IMR-90 (cell line): ENCODE data around the gene CADM2. TPM values are rescaled to one million over a fixed set of nuclear protein-coding genes. Genes with fewer than 3 reads are reported as not detected.

Experiments
- ATAC-seq: fragments of 200-7000 bp; cut with Tn5 transposase; 2 replicates; pipeline ENCODE4 v1.9.1; 2020; ENCODE audit warnings: low read depth, mild to moderate bottlenecking, moderate library complexity
- BruUV-seq: library from RNA; stranded (reverse); fragments of 400-500 nt; replicated peaks from 2 replicates; lab custom pipeline; 2021; lab: Mats Ljungman, UMichigan
- CTCF ChIA-PET: fragments of 300-600 bp; formaldehyde crosslinking; extraction: SDS; loops from one replicate; lab custom pipeline; 2021; ENCODE audit warnings: antibody characterized with exemption; lab: Yijun Ruan, JAX
- POLR2A ChIA-PET: fragments of 300-600 bp; sonication (Branson Sonifier 250); formaldehyde crosslinking; loops from one replicate; lab custom pipeline; 2022; ENCODE audit warnings: antibody characterized with exemption; ENCODE audit not compliant: unreplicated experiment; lab: Charles Lee
- DNase-seq: peaks from one replicate; pipeline ENCODE4 v3.0.0; 2013
- H2AFZ ChIP-seq: replicated peaks from 2 replicates; pipeline ENCODE3; 2013; ENCODE audit warnings: low read length, mild to moderate bottlenecking; ENCODE audit not compliant: poor library complexity
- H2AK5ac ChIP-seq: 2 replicates; pipeline ENCODE4 v1.6.1; 2013; ENCODE audit warnings: low read depth, low read length, inconsistent platforms
- H2AK9ac ChIP-seq: replicated peaks from 2 replicates; pipeline ENCODE3; 2013; ENCODE audit warnings: mild to moderate bottlenecking, low read depth, low read length, moderate library complexity; ENCODE audit not compliant: poor library complexity
- H2BK120ac ChIP-seq: 2 replicates; pipeline ENCODE4 v1.6.1; 2013; ENCODE audit warnings: low read depth, low read length, inconsistent platforms
- H2BK15ac ChIP-seq: 3 replicates; pipeline ENCODE4 v1.6.1; 2013; ENCODE audit warnings: low read depth, low read length, inconsistent platforms
- H2BK20ac ChIP-seq: 2 replicates; pipeline ENCODE4 v1.6.1; 2013; ENCODE audit warnings: low read depth, mild to moderate bottlenecking, inconsistent platforms, low read length, moderate library complexity
- H2BK5ac ChIP-seq: 2 replicates; pipeline ENCODE4 v1.6.1; 2013; ENCODE audit warnings: mild to moderate bottlenecking, low read depth, low read length, inconsistent platforms; ENCODE audit not compliant: poor library complexity, severe bottlenecking
- H3K14ac ChIP-seq: replicated peaks from 2 replicates; pipeline ENCODE4 v1.6.1; 2013; ENCODE audit warnings: low read depth, low read length, inconsistent platforms
- H3K18ac ChIP-seq: 2 replicates; pipeline ENCODE4 v1.6.1; 2013; ENCODE audit warnings: low read depth, low read length, control low read depth
- H3K23ac ChIP-seq: 2 replicates; pipeline ENCODE4 v1.6.1; 2013; ENCODE audit warnings: low read depth, low read length, inconsistent platforms
- H3K27ac ChIP-seq: 2 replicates; pipeline ENCODE4 v1.5.1; 2013; ENCODE audit warnings: mild to moderate bottlenecking, control low read depth, low read length; ENCODE audit not compliant: insufficient read depth
- H3K27me3 ChIP-seq: 2 replicates; pipeline ENCODE4 v1.6.1; 2013; ENCODE audit warnings: low read length; ENCODE audit not compliant: control insufficient read depth, insufficient read depth
- H3K36me3 ChIP-seq: 2 replicates; pipeline ENCODE4 v1.6.1; 2013; ENCODE audit warnings: low read length, mixed read lengths; ENCODE audit not compliant: control insufficient read depth, insufficient read depth
- H3K4ac ChIP-seq: 2 replicates; pipeline ENCODE4 v1.6.1; 2013; ENCODE audit warnings: low read depth, low read length, inconsistent platforms
- H3K4me1 ChIP-seq: 2 replicates; pipeline ENCODE4 v1.6.1; 2013; ENCODE audit warnings: low read length, mixed read lengths; ENCODE audit not compliant: control insufficient read depth, insufficient read depth
- H3K4me2 ChIP-seq: 2 replicates; pipeline ENCODE4 v1.6.1; 2013; ENCODE audit warnings: low read depth, mild to moderate bottlenecking, control low read depth, low read length, moderate library complexity
- H3K4me3 ChIP-seq: 2 replicates; pipeline ENCODE4 v1.5.1; 2013; ENCODE audit warnings: low read depth, mild to moderate bottlenecking, control low read depth, low read length, moderate library complexity; ENCODE audit not compliant: insufficient read depth
- H3K56ac ChIP-seq: 2 replicates; pipeline ENCODE4 v1.6.1; 2013; ENCODE audit warnings: low read length, inconsistent platforms; ENCODE audit not compliant: insufficient read depth; ENCODE audit errors: extremely low read depth
- H3K79me1 ChIP-seq, 2 experiments: 2 replicates each; pipeline ENCODE4 v1.6.1; 2013; ENCODE audit warnings: low read length in 2 of 2, inconsistent platforms in 1 of 2, low read depth in 1 of 2
- H3K9ac ChIP-seq: 2 replicates; pipeline ENCODE4 v1.6.1; 2013; ENCODE audit warnings: low read depth, low read length, control low read depth
- H3K9me1 ChIP-seq: 2 replicates; pipeline ENCODE4 v1.6.1; 2013; ENCODE audit warnings: low read length, inconsistent platforms; ENCODE audit not compliant: insufficient read depth
- H3K9me3 ChIP-seq: 2 replicates; pipeline ENCODE4 v1.6.1; 2013; ENCODE audit warnings: low read length; ENCODE audit not compliant: control insufficient read depth, insufficient read depth
- H4K20me1 ChIP-seq: 2 replicates; pipeline ENCODE4 v1.6.1; 2013; ENCODE audit warnings: low read length, inconsistent platforms; ENCODE audit not compliant: insufficient read depth
- H4K5ac ChIP-seq: 2 replicates; pipeline ENCODE4 v1.6.1; 2013; ENCODE audit warnings: mild to moderate bottlenecking, low read depth, low read length, control low read depth
- H4K8ac ChIP-seq, 2 experiments: 2 replicates each; pipeline ENCODE4 v1.6.1; 2013; ENCODE audit warnings: low read depth in 2 of 2, low read length in 2 of 2, control low read depth in 1 of 2, inconsistent platforms in 1 of 2
- H4K91ac ChIP-seq: 2 replicates; pipeline ENCODE4 v1.6.1; 2013; ENCODE audit warnings: low read depth, low read length, inconsistent platforms; ENCODE audit not compliant: insufficient read depth
- BHLHE40 ChIP-seq: fragments of 150-350 bp; IDR thresholded peaks from 2 replicates; pipeline ENCODE4 v1.6.1; 2016; ENCODE audit warnings: mild to moderate bottlenecking, low read depth, low read length
- CEBPB ChIP-seq: IDR thresholded peaks from 2 replicates; pipeline ENCODE4 v1.6.1; 2012; ENCODE audit warnings: low read depth, low read length, improper control_type of control experiment
- CHD1 ChIP-seq: IDR thresholded peaks from 2 replicates; pipeline ENCODE4 v1.6.1; 2012; ENCODE audit warnings: low read depth, low read length, improper control_type of control experiment
- ELK1 ChIP-seq: fragments of 150-350 bp; IDR thresholded peaks from 2 replicates; pipeline ENCODE4 v1.6.1; 2016; ENCODE audit warnings: low read depth, mild to moderate bottlenecking, low read length, moderate library complexity, borderline replicate concordance
- FOS ChIP-seq: fragments of 150-350 bp; IDR thresholded peaks from 2 replicates; pipeline ENCODE4 v1.6.1; 2016; ENCODE audit warnings: low read depth, low read length
- NFE2L2 ChIP-seq: fragments of 150-350 bp; IDR thresholded peaks from 2 replicates; pipeline ENCODE4 v1.6.1; 2016; ENCODE audit warnings: low read depth, mild to moderate bottlenecking, low read length
- POLR2A ChIP-seq: IDR thresholded peaks from 2 replicates; pipeline ENCODE4 v1.6.1; 2012; ENCODE audit warnings: mild to moderate bottlenecking, low read depth, low read length
- RAD21 ChIP-seq: IDR thresholded peaks from 2 replicates; pipeline ENCODE4 v1.6.1; 2012; ENCODE audit warnings: low read length, improper control_type of control experiment
- RFX5 ChIP-seq: IDR thresholded peaks from 2 replicates; pipeline ENCODE4 v1.8.0; 2012; ENCODE audit warnings: low read depth, mild to moderate bottlenecking, low read length, moderate library complexity
- SMC3 ChIP-seq: fragments of 150-350 bp; IDR thresholded peaks from 2 replicates; pipeline ENCODE4 v1.6.1; 2016; ENCODE audit warnings: low read depth, mild to moderate bottlenecking, antibody characterized with exemption, low read length, moderate library complexity
- WGBS, 2 experiments: methylation state at CpG; one replicate each; pipeline versions ENCODE4 v1.1.5 to v1.1.7; 2013; ENCODE audit warnings: missing lambda C conversion rate in 2 of 2; ENCODE audit not compliant: insufficient read length in 1 of 2; ENCODE audit errors: extremely low coverage in 2 of 2; 5-methylcytosine and 5-hydroxymethylcytosine counted together
- dilution Hi-C: fragments of 300-500 bp; cut with HindIII; formaldehyde crosslinking; loops from one replicate; pipeline ENCODE4 v1.14.3; 2018; ENCODE audit warnings: low sequenced_read_pairs; ENCODE audit not compliant: unreplicated experiment
- in situ Hi-C: fragments of 300-500 bp; cut with MboI; formaldehyde crosslinking; loops from 3 replicates; pipeline ENCODE4 v1.14.3; 2019; ENCODE audit warnings: low sequenced_read_pairs, inconsistent platforms, mixed read lengths
- intact Hi-C: fragments of 100-400 bp; cut with micrococcal nuclease; formaldehyde crosslinking; loops from 2 replicates; pipeline ENCODE4 v1.10.0; 2022
- polyA plus RNA-seq, 3 experiments: library from polyadenylated mRNA; depleted of rRNA; stranded (reverse); fragments of >200 nt; gene quantifications; 2 replicates each; pipeline ENCODE4 v1.2.3, GENCODE V29; 2012; ENCODE audit warnings: low replicate concordance in 1 of 3
- total RNA-seq: library from RNA; depleted of rRNA; stranded (reverse); fragments of >200 nt; gene quantifications from 2 replicates; pipeline ENCODE4 v1.2.3, GENCODE V29; 2012

Gene CADM2
- total and polyA plus RNA-seq, 2 of the 4 experiments (the other 2 are of a cell fraction), result not detected

- no peak overlapping the region for H2BK120ac ChIP-seq
- no peak overlapping the region for H3K4me2 ChIP-seq
- no peaks in the 10 kb centered on the region for H3K4me1 ChIP-seq
- no TSS peak for BruUV-seq
- ATAC-seq, result no peak
- no peak overlapping the region for H3K14ac ChIP-seq
- no peak overlapping the region for H3K27ac ChIP-seq
- H3K23ac ChIP-seq, result no peak overlapping the region
- no peak overlapping the region for H3K4me3 ChIP-seq
- H4K5ac ChIP-seq, result no peak overlapping the region
- no peaks in the 10 kb centered on the region for H3K9me1 ChIP-seq
- H3K27me3 ChIP-seq, result no peaks in the 10 kb centered on the region
- DNase-seq, result no peak
- H3K4ac ChIP-seq, result no peak overlapping the region
- intact Hi-C loops, result no loop called here
- in situ Hi-C loops, result no loop called here
- no peak overlapping the region for H2BK5ac ChIP-seq
- no peak overlapping the region for H2AFZ ChIP-seq
- H3K9ac ChIP-seq, result no peak overlapping the region
- no peaks in the 10 kb centered on the region for H3K79me1 ChIP-seq
- H3K18ac ChIP-seq, result no peak overlapping the region
- dilution Hi-C loops, result no loop called here
- no peak overlapping the region for H2BK20ac ChIP-seq
- no peak overlapping the region for H2AK5ac ChIP-seq
- CTCF ChIA-PET, result no interaction called here
- no peak for TF ChIP-seq CEBPB
- no peak for TF ChIP-seq RAD21
- no peak for TF ChIP-seq NFE2L2
- TF ChIP-seq POLR2A, result no peak
- TF ChIP-seq RFX5, result no peak
- no peak for TF ChIP-seq CHD1
- TF ChIP-seq BHLHE40, result no peak
- TF ChIP-seq SMC3, result no peak
- TF ChIP-seq ELK1, result no peak
- no peak for TF ChIP-seq FOS
- no peaks in the 10 kb centered on the region for H3K9me3 ChIP-seq
- H4K8ac ChIP-seq, result no peak overlapping the region
- no peak overlapping the region for H2BK15ac ChIP-seq
- no CpG with 5 or more reads among the region's 1 CpG for WGBS, 2 experiments
- no peak overlapping the region for H2AK9ac ChIP-seq
- no peak overlapping the region for H3K56ac ChIP-seq
- H4K91ac ChIP-seq, result no peak overlapping the region
- POLR2A ChIA-PET, result no interaction called here
- no peaks in the 10 kb centered on the region for H4K20me1 ChIP-seq
- H3K36me3 ChIP-seq, result no peaks in the 10 kb centered on the region
Observed at GRCh38 chr3:85298032-85298431, 339.2 kb downstream of the CADM2 start.
